Raji (cell line): Measurements from ENCODE around the gene SLC8B1.

Experiments used
- POLR2A ChIP-seq: IDR thresholded peaks from 2 replicates; pipeline ENCODE4 v1.6.1; 2011; ENCODE audit warnings: low read depth, low read length, control low read depth; ENCODE audit not compliant: insufficient read depth

The SLC8B1 gene

GRCh38 chr12:113359939-113360748 is 25.2 kb upstream of the SLC8B1 start:
- no peak for TF ChIP-seq POLR2A

- no peak for TF ChIP-seq POLR2A
These were observed 24.4 kb upstream of the SLC8B1 start for GRCh38 chr12:113359133-113359938.

- peak; percentile 68 for TF ChIP-seq POLR2A
These were observed 23.6 kb upstream of the SLC8B1 start, which contains the start of gene PLBD2 for GRCh38 chr12:113358381-113359132. PLBD2 (plus strand) TSS chr12:113358587; CDS start chr12:113358601, 14 bp downstream.

GRCh38 chr12:113351089-113351488 is 16.2 kb upstream of the SLC8B1 start:
- TF ChIP-seq POLR2A: no peak

GRCh38 chr12:113348849-113349536 is 14.1 kb upstream of the SLC8B1 start:
- no peak for TF ChIP-seq POLR2A

- no peak for TF ChIP-seq POLR2A
These were observed 13.0 kb upstream of the SLC8B1 start for GRCh38 chr12:113347892-113348291.

- no peak for TF ChIP-seq POLR2A
These were observed 12.2 kb upstream of the SLC8B1 start for GRCh38 chr12:113347107-113347506.

- no peak for TF ChIP-seq POLR2A
These were observed 11.4 kb upstream of the SLC8B1 start for GRCh38 chr12:113346353-113346752.

- no peak for TF ChIP-seq POLR2A
These were observed 10.4 kb upstream of the SLC8B1 start for GRCh38 chr12:113345318-113345717.

GRCh38 chr12:113341535-113341934 is 6.6 kb upstream of the SLC8B1 start:
- no peak for TF ChIP-seq POLR2A

- no peak for TF ChIP-seq POLR2A
These were observed 5.2 kb upstream of the SLC8B1 start for GRCh38 chr12:113340061-113340460.

GRCh38 chr12:113339540-113339939 is 4.6 kb upstream of the SLC8B1 start:
- no peak for TF ChIP-seq POLR2A

GRCh38 chr12:113333877-113334785 is 778 bp downstream of the SLC8B1 start:
- TF ChIP-seq POLR2A: no peak

GRCh38 chr12:113333418-113333750 is 1.5 kb downstream of the SLC8B1 start:
- no peak for TF ChIP-seq POLR2A
